ENCODE data around the gene KCNC3. TPM values are rescaled to one million over a fixed set of nuclear protein-coding genes. Genes with fewer than 3 reads are reported as not detected.

KCNC3 gene
- total RNA-seq, 1 donor from 2014 or later, result 9.3 TPM

DNA sequence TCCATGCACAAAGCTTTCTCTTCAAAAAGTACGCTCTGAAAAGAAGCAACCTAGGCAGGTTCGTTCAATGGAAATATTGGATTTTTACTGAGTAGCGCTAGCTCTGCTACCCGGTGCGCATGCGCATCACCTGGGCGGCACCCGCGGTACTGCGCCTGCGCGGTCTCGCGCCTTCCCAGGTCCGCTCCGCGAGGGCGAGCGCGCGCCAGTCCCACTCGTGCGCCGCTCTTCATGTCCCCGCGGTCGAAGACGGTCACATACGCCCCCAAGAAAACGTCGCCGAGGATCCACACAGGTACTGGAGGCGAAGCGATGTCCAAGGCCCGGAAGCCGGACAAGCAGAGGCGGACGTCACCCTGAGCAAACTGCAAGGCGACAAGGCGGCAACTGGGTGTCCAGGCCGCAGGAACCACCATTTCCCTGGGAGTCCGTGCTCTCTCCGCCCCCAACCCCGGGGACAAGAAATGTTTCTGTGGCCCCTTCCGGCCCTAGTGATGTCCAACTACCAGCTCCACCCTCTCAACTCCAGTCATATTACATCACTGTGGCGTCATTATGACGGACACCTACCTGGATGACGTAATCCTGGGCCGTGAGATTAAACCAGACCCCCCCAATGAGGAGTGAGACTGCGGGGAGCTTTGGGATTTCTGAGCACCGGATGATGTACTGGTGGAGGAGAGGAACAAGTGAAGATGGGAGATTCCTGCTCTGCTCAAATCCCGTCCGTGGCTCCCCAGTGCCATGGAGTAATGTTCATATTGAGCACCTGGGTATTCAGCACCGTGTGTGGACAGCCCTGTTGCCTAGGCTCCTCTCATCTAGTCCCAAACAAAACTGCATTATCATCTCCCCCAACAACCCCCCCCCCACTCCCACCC is 4.8 kb upstream of the KCNC3 start:
- H3K27ac Mint-ChIP-seq (ENCODE audit: unreplicated experiment), result peak overlapping the region; percentile 98

DNA sequence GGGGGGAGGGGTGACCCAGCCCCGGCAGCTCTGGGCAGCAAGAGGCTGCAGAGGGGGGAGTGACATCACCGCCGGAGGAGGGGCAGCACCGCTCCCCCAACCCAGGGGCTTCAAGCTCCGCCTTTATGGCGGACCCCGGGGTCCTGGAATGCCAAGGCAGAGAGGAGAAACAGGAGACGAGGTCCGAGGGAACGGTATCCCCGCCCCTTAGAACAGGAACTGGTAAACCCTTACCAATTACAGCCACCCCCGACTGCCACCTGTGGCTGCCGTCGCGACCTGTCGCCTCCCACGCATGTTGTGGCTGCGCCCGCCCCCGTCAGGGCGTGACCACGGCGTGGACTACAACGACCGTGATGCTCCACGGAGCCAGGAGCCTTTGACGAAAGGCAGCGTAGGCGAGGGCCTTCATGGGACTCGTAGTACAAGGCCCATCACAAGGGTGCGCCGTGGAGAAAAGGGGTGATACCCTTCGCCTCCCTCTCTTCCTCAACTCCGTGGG is 4.1 kb upstream of the KCNC3 start:
- peaks cover 43% of the 10 kb centered on the region for H3K4me1 Mint-ChIP-seq (ENCODE audit: low read depth)
- H3K27ac Mint-ChIP-seq (ENCODE audit: unreplicated experiment), result peak overlapping the region; percentile 98
- H3K4me3 Mint-ChIP-seq (ENCODE audit: unreplicated experiment), result peak overlapping the region; percentile 87
- H3K36me3 Mint-ChIP-seq (ENCODE audit: low read depth), result no peaks in the 10 kb centered on the region
- peaks cover 8% of the 10 kb centered on the region for H3K27me3 Mint-ChIP-seq (ENCODE audit: low read depth)
- TF ChIP-seq, protein P1, sequence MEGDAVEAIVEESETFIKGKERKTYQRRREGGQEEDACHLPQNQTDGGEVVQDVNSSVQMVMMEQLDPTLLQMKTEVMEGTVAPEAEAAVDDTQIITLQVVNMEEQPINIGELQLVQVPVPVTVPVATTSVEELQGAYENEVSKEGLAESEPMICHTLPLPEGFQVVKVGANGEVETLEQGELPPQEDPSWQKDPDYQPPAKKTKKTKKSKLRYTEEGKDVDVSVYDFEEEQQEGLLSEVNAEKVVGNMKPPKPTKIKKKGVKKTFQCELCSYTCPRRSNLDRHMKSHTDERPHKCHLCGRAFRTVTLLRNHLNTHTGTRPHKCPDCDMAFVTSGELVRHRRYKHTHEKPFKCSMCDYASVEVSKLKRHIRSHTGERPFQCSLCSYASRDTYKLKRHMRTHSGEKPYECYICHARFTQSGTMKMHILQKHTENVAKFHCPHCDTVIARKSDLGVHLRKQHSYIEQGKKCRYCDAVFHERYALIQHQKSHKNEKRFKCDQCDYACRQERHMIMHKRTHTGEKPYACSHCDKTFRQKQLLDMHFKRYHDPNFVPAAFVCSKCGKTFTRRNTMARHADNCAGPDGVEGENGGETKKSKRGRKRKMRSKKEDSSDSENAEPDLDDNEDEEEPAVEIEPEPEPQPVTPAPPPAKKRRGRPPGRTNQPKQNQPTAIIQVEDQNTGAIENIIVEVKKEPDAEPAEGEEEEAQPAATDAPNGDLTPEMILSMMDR (IDR thresholded peaks at IDR 0.05), result peak; percentile 47
- peaks cover 5% of the 10 kb centered on the region for H3K9me3 Mint-ChIP-seq (ENCODE audit: low read depth)
- peak; percentile 96 for DNase-seq (ENCODE audit: low spot score)

More for the DNA sequence above, 4.8 kb upstream of the KCNC3 start:
- TF ChIP-seq, protein P1 (IDR thresholded peaks at IDR 0.05), result no peak
- Mint-ChIP-seq H3K9me3 (ENCODE audit: low read depth) (peaks cover 5% of the 10 kb centered on the region), H3K27me3 (ENCODE audit: low read depth) (peaks cover 8% of the 10 kb centered on the region), H3K4me1 (ENCODE audit: low read depth) (peaks cover 43% of the 10 kb centered on the region), H3K4me3 (ENCODE audit: unreplicated experiment) (peak overlapping the region; percentile 87), H3K36me3 (ENCODE audit: low read depth) (no peaks in the 10 kb centered on the region)
- peak; percentile 87 for DNase-seq (ENCODE audit: low spot score)

DNA sequence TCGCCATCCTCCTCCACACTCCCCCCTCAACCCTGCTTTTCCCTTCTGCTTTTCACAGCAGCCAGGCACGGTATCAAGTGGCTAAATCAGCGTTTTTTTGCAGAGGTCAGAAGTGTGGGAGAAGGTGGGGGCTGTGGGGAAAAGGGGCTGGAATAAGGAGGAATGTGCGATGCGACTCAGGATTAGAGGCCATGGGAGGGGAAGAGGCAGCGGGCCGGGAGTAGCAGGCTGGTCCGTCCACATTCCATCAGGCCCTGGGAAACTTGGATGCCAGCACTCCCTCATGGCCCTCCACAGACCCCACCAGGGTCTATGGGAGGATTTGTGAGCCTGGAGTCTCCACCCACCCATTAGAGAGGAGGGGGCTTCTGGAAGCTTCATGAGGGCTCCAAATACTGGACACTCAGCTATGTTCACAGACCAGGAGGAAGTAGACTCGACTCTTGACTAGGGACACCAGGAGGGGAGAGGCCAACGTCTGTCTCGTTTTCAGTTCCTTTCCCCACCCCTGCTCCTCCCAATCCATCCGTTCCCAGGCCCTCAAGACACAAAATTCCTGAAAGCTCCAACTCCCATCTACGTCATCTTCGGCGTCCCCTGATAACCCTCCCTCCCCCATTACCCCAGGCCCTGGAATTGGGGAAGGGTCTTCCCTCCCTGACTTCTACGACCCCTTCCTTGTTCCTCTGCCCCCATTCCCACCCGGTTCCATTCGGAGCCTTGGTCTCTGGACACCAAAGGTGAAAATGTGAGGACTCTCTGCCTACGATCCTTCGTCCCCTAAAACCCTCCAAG is 3.3 kb upstream of the KCNC3 start:
- Mint-ChIP-seq H3K4me1 (ENCODE audit: low read depth) (peaks cover 46% of the 10 kb centered on the region), H3K9me3 (ENCODE audit: low read depth) (peaks cover 5% of the 10 kb centered on the region), H3K4me3 (ENCODE audit: unreplicated experiment) (peak overlapping the region; percentile 87), H3K27me3 (ENCODE audit: low read depth) (peaks cover 13% of the 10 kb centered on the region), H3K36me3 (ENCODE audit: low read depth) (peaks cover 2% of the 10 kb centered on the region), H3K27ac (ENCODE audit: unreplicated experiment) (peak overlapping the region; percentile 87)
- peak; percentile 37 for DNase-seq (ENCODE audit: low spot score)
- TF ChIP-seq, protein P1 (IDR thresholded peaks at IDR 0.05), result no peak

DNA sequence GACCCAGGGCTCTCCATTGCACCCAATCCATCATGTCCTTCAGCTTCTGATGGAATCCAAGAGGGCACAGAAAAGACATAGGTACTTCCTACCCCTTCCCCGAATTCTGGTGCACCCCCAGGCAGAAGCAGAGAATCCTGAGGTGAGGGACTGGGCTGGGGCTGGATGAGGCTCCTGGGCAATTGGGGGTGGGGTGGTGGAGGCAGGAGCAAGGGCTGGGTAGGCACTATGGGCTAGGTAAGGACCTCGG is 2.7 kb upstream of the KCNC3 start:
- peaks cover 18% of the 10 kb centered on the region for H3K27me3 Mint-ChIP-seq (ENCODE audit: low read depth)

More for the DNA sequence above, 2.7 kb upstream of the KCNC3 start:
- peaks cover 3% of the 10 kb centered on the region for H3K36me3 Mint-ChIP-seq (ENCODE audit: low read depth)
- H3K9me3 Mint-ChIP-seq (ENCODE audit: low read depth), result peaks cover 5% of the 10 kb centered on the region
- peak; percentile 55 for DNase-seq (ENCODE audit: low spot score)
- TF ChIP-seq, protein P1 (IDR thresholded peaks at IDR 0.05), result no peak
- H3K27ac Mint-ChIP-seq (ENCODE audit: unreplicated experiment), result no peak overlapping the region
- peaks cover 52% of the 10 kb centered on the region for H3K4me1 Mint-ChIP-seq (ENCODE audit: low read depth)
- peak overlapping the region; percentile 87 for H3K4me3 Mint-ChIP-seq (ENCODE audit: unreplicated experiment)
